ENCODE data around the gene SAMSN1. TPM values are rescaled to one million over a fixed set of nuclear protein-coding genes. Genes with fewer than 3 reads are reported as not detected.

SAMSN1 gene
- total and polyA plus RNA-seq, 2 donors from 2014 or later, result 1.4 to 10.4 TPM

DNA sequence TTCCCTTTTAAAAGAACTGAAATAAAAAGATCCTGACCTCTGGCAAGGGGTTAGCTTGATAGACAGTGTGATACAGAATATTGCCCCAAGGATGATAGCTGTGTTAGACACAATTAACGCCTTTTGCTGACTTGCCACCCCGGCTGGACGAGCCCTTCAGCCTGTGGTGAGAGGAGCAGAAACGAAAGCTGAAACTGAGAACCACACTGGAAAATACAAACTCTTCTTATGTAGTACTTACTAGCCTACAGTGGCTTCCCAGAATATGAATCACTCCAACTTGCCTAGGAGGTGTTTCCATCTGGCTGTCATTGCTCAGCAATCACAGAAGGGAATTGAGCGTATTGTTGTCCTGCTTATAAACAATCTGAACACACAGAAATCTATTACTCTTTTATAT is 22.9 kb downstream of the SAMSN1 start:
- DNase-seq (peak in 1 of 5 donors; percentile 19), FAIRE-seq (no peak)
- TF ChIP-seq, protein P1, sequence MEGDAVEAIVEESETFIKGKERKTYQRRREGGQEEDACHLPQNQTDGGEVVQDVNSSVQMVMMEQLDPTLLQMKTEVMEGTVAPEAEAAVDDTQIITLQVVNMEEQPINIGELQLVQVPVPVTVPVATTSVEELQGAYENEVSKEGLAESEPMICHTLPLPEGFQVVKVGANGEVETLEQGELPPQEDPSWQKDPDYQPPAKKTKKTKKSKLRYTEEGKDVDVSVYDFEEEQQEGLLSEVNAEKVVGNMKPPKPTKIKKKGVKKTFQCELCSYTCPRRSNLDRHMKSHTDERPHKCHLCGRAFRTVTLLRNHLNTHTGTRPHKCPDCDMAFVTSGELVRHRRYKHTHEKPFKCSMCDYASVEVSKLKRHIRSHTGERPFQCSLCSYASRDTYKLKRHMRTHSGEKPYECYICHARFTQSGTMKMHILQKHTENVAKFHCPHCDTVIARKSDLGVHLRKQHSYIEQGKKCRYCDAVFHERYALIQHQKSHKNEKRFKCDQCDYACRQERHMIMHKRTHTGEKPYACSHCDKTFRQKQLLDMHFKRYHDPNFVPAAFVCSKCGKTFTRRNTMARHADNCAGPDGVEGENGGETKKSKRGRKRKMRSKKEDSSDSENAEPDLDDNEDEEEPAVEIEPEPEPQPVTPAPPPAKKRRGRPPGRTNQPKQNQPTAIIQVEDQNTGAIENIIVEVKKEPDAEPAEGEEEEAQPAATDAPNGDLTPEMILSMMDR (IDR thresholded peaks at IDR 0.05; ENCODE audit: borderline replicate concordance, extremely low read depth, insufficient read depth), result no peak
- no peaks in the 10 kb centered on the region for H3K9me3 ChIP-seq (ENCODE audit: control insufficient read depth in 2 of 3, insufficient read depth in 1 of 3, low read length in 3 of 3)
- no peaks in the 10 kb centered on the region for H3K36me3 ChIP-seq (ENCODE audit: control insufficient read depth in 2 of 3, insufficient read depth in 3 of 3, low read length in 3 of 3)
- intact Hi-C loops (cut with DNase I), result no loop called here
- no peak overlapping the region for H3K4me3 ChIP-seq (ENCODE audit: low read length in 3 of 3)
- H3K9ac ChIP-seq (ENCODE audit: low read length in 3 of 3), result no peak overlapping the region
- H3K27ac ChIP-seq (ENCODE audit: low read depth in 2 of 2, low read length in 2 of 2), result no peak overlapping the region
- H3K4me1 ChIP-seq (ENCODE audit: control insufficient read depth in 2 of 3, insufficient read depth in 2 of 3, low read depth in 1 of 3, low read length in 3 of 3), result peaks cover 0 to 3% (median 0%) of the 10 kb centered on the region in 3 donors
- H3K27me3 ChIP-seq (ENCODE audit: control insufficient read depth, insufficient read depth, low read length), result no peaks in the 10 kb centered on the region

DNA sequence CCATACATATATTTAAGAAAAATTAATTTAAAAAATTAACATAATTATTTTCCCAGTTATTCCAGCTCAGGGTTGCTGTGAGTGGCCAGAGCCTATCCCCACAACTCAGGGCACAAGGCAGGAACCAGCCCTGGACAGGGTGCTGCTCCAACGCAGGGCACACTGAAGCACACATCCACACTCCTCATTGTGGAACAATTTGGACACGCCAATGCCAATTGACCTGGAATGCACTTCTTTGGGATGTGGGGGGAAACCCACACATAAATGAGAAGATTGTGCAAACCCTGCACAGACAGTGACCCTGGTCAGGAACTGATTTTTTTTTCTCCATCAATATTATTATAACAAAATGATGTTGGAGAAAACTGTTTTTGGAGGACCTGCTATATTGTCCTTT is 23.4 kb downstream of the SAMSN1 start:
- H3K27me3 ChIP-seq (ENCODE audit: control insufficient read depth, insufficient read depth, low read length), result no peaks in the 10 kb centered on the region
- H3K4me1 ChIP-seq (ENCODE audit: control insufficient read depth in 2 of 3, insufficient read depth in 2 of 3, low read depth in 1 of 3, low read length in 3 of 3), result peaks cover 0 to 3% (median 0%) of the 10 kb centered on the region in 3 donors
- H3K36me3 ChIP-seq (ENCODE audit: control insufficient read depth in 2 of 3, insufficient read depth in 3 of 3, low read length in 3 of 3), result no peaks in the 10 kb centered on the region
- no peak overlapping the region for H3K9ac ChIP-seq (ENCODE audit: low read length in 3 of 3)
- no peak for FAIRE-seq
- intact Hi-C loops (cut with DNase I), result no loop called here
- H3K9me3 ChIP-seq (ENCODE audit: control insufficient read depth in 2 of 3, insufficient read depth in 1 of 3, low read length in 3 of 3), result no peaks in the 10 kb centered on the region
- no peak overlapping the region for H3K4me3 ChIP-seq (ENCODE audit: low read length in 3 of 3)
- no peak overlapping the region for H3K27ac ChIP-seq (ENCODE audit: low read depth in 2 of 2, low read length in 2 of 2)
- TF ChIP-seq, protein P1 (IDR thresholded peaks at IDR 0.05; ENCODE audit: borderline replicate concordance, extremely low read depth, insufficient read depth), result no peak
- no peak for DNase-seq

DNA sequence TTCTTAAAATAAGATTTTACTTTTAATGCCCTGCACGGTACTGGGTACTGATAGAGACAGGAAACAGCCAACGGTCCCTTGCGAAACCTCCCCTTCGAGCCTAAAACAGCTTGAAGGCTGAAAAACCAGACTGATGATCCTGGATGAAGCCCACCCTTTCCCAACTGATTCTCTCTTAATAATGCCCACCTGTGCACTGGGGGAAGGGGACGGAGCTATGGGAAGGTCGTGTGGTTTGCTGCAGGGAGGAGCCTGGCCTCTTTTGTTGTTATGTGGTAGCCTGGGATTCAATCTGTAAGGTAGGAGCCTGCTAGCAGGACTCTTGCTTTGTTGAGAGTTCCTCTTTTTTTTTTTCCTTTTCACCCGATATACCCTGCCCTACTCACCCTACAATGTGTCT is 25.6 kb downstream of the SAMSN1 start:
- Histone ChIP-seq H3K4me3 (ENCODE audit: low read length in 3 of 3) (no peak overlapping the region), H3K9me3 (ENCODE audit: control insufficient read depth in 2 of 3, insufficient read depth in 1 of 3, low read length in 3 of 3) (no peaks in the 10 kb centered on the region), H3K36me3 (ENCODE audit: control insufficient read depth in 2 of 3, insufficient read depth in 3 of 3, low read length in 3 of 3) (no peaks in the 10 kb centered on the region), H3K27ac (ENCODE audit: low read depth in 2 of 2, low read length in 2 of 2) (no peak overlapping the region), H3K9ac (ENCODE audit: low read length in 3 of 3) (no peak overlapping the region), H3K4me1 (ENCODE audit: control insufficient read depth in 2 of 3, insufficient read depth in 2 of 3, low read depth in 1 of 3, low read length in 3 of 3) (peaks cover 0 to 3% (median 0%) of the 10 kb centered on the region in 3 donors), H3K27me3 (ENCODE audit: control insufficient read depth, insufficient read depth, low read length) (no peaks in the 10 kb centered on the region)
- TF ChIP-seq, protein P1 (IDR thresholded peaks at IDR 0.05; ENCODE audit: borderline replicate concordance, extremely low read depth, insufficient read depth), result no peak
- FAIRE-seq, result no peak
- no peak for DNase-seq
- intact Hi-C loops (cut with DNase I), result no loop called here

DNA sequence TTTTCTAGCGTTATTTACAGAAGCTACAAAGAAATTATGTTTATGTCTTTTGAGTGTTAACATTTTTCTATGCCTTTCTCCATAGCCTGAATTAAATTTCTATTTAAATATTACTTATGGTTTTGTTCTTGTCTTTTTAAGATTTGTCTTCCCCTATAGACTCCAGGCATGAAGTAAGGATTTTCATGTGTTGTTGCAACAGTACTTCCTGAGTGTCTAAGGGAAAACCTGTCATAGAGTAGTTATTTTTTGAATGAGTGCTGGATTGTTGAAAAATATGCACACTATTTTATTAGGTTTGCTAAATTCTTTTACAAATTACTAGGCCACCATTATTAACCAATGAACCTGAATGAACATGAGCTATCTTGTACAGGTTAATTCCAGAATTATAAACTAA is 27.1 kb downstream of the SAMSN1 start:
- intact Hi-C loops (cut with DNase I), result no loop called here
- H3K27ac ChIP-seq (ENCODE audit: low read depth in 2 of 2, low read length in 2 of 2), result no peak overlapping the region
- TF ChIP-seq, protein P1 (IDR thresholded peaks at IDR 0.05; ENCODE audit: borderline replicate concordance, extremely low read depth, insufficient read depth), result no peak
- no peak overlapping the region for H3K4me3 ChIP-seq (ENCODE audit: low read length in 3 of 3)
- FAIRE-seq, result no peak
- no peaks in the 10 kb centered on the region for H3K27me3 ChIP-seq (ENCODE audit: control insufficient read depth, insufficient read depth, low read length)
- H3K9me3 ChIP-seq (ENCODE audit: control insufficient read depth in 2 of 3, insufficient read depth in 1 of 3, low read length in 3 of 3), result no peaks in the 10 kb centered on the region
- H3K4me1 ChIP-seq (ENCODE audit: control insufficient read depth in 2 of 3, insufficient read depth in 2 of 3, low read depth in 1 of 3, low read length in 3 of 3), result peaks cover 0 to 3% (median 0%) of the 10 kb centered on the region in 3 donors
- H3K9ac ChIP-seq (ENCODE audit: low read length in 3 of 3), result no peak overlapping the region
- no peaks in the 10 kb centered on the region for H3K36me3 ChIP-seq (ENCODE audit: control insufficient read depth in 2 of 3, insufficient read depth in 3 of 3, low read length in 3 of 3)
- no peak for DNase-seq

Measured in kidney (tissue), 14 donors.